Spleen (tissue), 7 donors: Measurements from ENCODE around the gene NUMB.

Experiments used
- CTCF ChIP-seq, 11 experiments: fragments of 200-600 bp in 7 of 11; fragments of 450-650 bp in 4 of 11; sonication (generic) in 4 of 11; IDR thresholded peaks in 8 of 11; conservative IDR thresholded peaks in 3 of 11; 1 replicate in 7 of 11; 2 replicates in 4 of 11; pipeline versions ENCODE4 v1.4.0 to v1.8.0; 2016 to 2021; ENCODE audit warnings: antibody characterized with exemption in 11 of 11, inconsistent platforms in 4 of 11, mild to moderate bottlenecking in 1 of 11
- POLR2A ChIP-seq, 3 donors: fragments of 450-650 bp; IDR thresholded peaks; one replicate each; pipeline ENCODE4 v1.5.1; 2017; ENCODE audit warnings: antibody characterized with exemption in 3 of 3, mild to moderate bottlenecking in 1 of 3
- POLR2AphosphoS5 ChIP-seq, 3 donors: sonication (generic); formaldehyde crosslinking; IDR thresholded peaks; one replicate each; pipeline ENCODE4 v1.5.1; 2017; ENCODE audit warnings: antibody characterized with exemption in 3 of 3
- donor health status: DM: no; HTN: no; CAD: no; lungs with moderate emphysema.
- donor health status: DM: no; HTN: no; CAD: no.
- donor health status: DM: no; HTN: no; CAD: no.

GRCh38 chr14:73311708-73312030 is 146.7 kb downstream of the NUMB start:
- TF ChIP-seq POLR2AphosphoS5 (IDR thresholded peaks at IDR 0.05) (no peak), CTCF (IDR thresholded peaks at IDR 0.05 in 8 of 11, conservative IDR thresholded peaks at IDR 0.05 in 3 of 11) (no peak), POLR2A (IDR thresholded peaks at IDR 0.05) (no peak)
